ENCODE measurements around the gene RPS19BP1. TPM values are rescaled to one million over a fixed set of nuclear protein-coding genes. Genes with fewer than 3 reads are reported as not detected.
A peak's percentile ranks its signal among the peaks of the same experiment; 100 is the strongest.

RPS19BP1 gene
- total and polyA plus RNA-seq, 7 experiments from 2014 or later = 35.2 to 162 (median 61.8) TPM

GRCh38 chr22:39556970-39557841, 24.7 kb upstream of the RPS19BP1 start:
- Histone ChIP-seq H3K27me3 (ENCODE audit: control insufficient read depth in 2 of 2, insufficient read depth in 2 of 2, low read length in 2 of 2) (peaks cover 0 to 8% of the 10 kb centered on the region in 2 donors), H3K4me1 (ENCODE audit: control insufficient read depth in 2 of 2, insufficient read depth in 2 of 2, low read length in 2 of 2) (no peaks in the 10 kb centered on the region), H3K4me3 (ENCODE audit: low read length) (peak overlapping the region; percentile 17), H3K9me3 (ENCODE audit: control insufficient read depth in 2 of 3, low read length in 3 of 3) (no peaks in the 10 kb centered on the region), H3K27ac (ENCODE audit: low read depth, low read length) (no peak overlapping the region), H3K36me3 (ENCODE audit: control insufficient read depth in 2 of 3, insufficient read depth in 3 of 3, low read length in 3 of 3) (no peaks in the 10 kb centered on the region)
- Mint-ChIP-seq H3K9me3 (no peaks in the 10 kb centered on the region), H3K27ac (peak overlapping the region in 1 of 9 donors; percentile 65), H3K27me3 (peaks cover 15 to 59% (median 19%) of the 10 kb centered on the region in 5 donors), H3K4me1 (peaks cover 5 to 15% (median 6%) of the 10 kb centered on the region in 7 donors), H3K4me3 (peak overlapping the region; percentile 55 to 80 (median 71)), H3K36me3 (peaks cover 0 to 1% (median 0%) of the 10 kb centered on the region in 5 donors)
- ChIA-PET POLR2A (interaction anchor here (0.6 to 1.6 kb wide), 5 partner anchors 9 to 487 kb away, joined by 3 to 4 read pairs (median 3); no protein-coding TSS in a partner anchor), CTCF (interaction anchor here (0.5 to 2.5 kb wide), 8 partner anchors 369 to 791 kb away, joined by 3 to 20 read pairs (median 3); no protein-coding TSS in a partner anchor)
- intact Hi-C loops (cut with micrococcal nuclease) = loop anchor here in 1 of 2 donors (1.0 to 2.0 kb wide), 3 partner anchors 384 to 480 kb away; no protein-coding TSS in a partner anchor
- DNase-seq = peak in 8 of 9 donors; percentile 37 to 73 (median 64)
- ATAC-seq = peak; percentile 81

GRCh38 chr22:39554151-39554550, 21.6 kb upstream of the RPS19BP1 start:
- ChIA-PET POLR2A (no interaction called here), CTCF (no interaction called here)
- Mint-ChIP-seq H3K4me1 (peaks cover 5 to 12% (median 6%) of the 10 kb centered on the region in 7 donors), H3K27ac (no peak overlapping the region), H3K27me3 (peaks cover 20 to 61% (median 32%) of the 10 kb centered on the region in 5 donors), H3K4me3 (no peak overlapping the region), H3K36me3 (peaks cover 0 to 1% (median 0%) of the 10 kb centered on the region in 5 donors), H3K9me3 (no peaks in the 10 kb centered on the region)
- no peak for DNase-seq
- Histone ChIP-seq H3K4me3 (ENCODE audit: low read length) (no peak overlapping the region), H3K36me3 (ENCODE audit: control insufficient read depth in 2 of 3, insufficient read depth in 3 of 3, low read length in 3 of 3) (no peaks in the 10 kb centered on the region), H3K27me3 (ENCODE audit: control insufficient read depth in 2 of 2, insufficient read depth in 2 of 2, low read length in 2 of 2) (peaks cover 0 to 8% of the 10 kb centered on the region in 2 donors), H3K27ac (ENCODE audit: low read depth, low read length) (no peak overlapping the region), H3K4me1 (ENCODE audit: control insufficient read depth in 2 of 2, insufficient read depth in 2 of 2, low read length in 2 of 2) (no peaks in the 10 kb centered on the region), H3K9me3 (ENCODE audit: control insufficient read depth in 2 of 3, low read length in 3 of 3) (no peaks in the 10 kb centered on the region)
- ATAC-seq = no peak
- intact Hi-C loops (cut with micrococcal nuclease) = no loop called here

- H3K9me3 Mint-ChIP-seq = no peaks in the 10 kb centered on the region
- H3K27me3 ChIP-seq (ENCODE audit: control insufficient read depth in 2 of 2, insufficient read depth in 2 of 2, low read length in 2 of 2) = peaks cover 0 to 7% of the 10 kb centered on the region in 2 donors
- no peak overlapping the region for H3K27ac Mint-ChIP-seq
- CTCF ChIA-PET = interaction anchor here (1.9 kb wide), 1 partner anchor 389 kb away, joined by 4 read pairs; no protein-coding TSS in a partner anchor
- no peak overlapping the region for H3K4me3 ChIP-seq (ENCODE audit: low read length)
- H3K27me3 Mint-ChIP-seq = peaks cover 20 to 57% (median 32%) of the 10 kb centered on the region in 5 donors
- no peaks in the 10 kb centered on the region for H3K4me1 ChIP-seq (ENCODE audit: control insufficient read depth in 2 of 2, insufficient read depth in 2 of 2, low read length in 2 of 2)
- DNase-seq (no peak), ATAC-seq (no peak)
- H3K36me3 ChIP-seq (ENCODE audit: control insufficient read depth in 2 of 3, insufficient read depth in 3 of 3, low read length in 3 of 3) = no peaks in the 10 kb centered on the region
- no peaks in the 10 kb centered on the region for H3K9me3 ChIP-seq (ENCODE audit: control insufficient read depth in 2 of 3, low read length in 3 of 3)
- intact Hi-C loops (cut with micrococcal nuclease) = no loop called here
- peaks cover 5 to 9% (median 6%) of the 10 kb centered on the region in 7 donors for H3K4me1 Mint-ChIP-seq
- no peak overlapping the region for H3K4me3 Mint-ChIP-seq
- no peak overlapping the region for H3K27ac ChIP-seq (ENCODE audit: low read depth, low read length)
- H3K36me3 Mint-ChIP-seq = peaks cover 0 to 1% (median 0%) of the 10 kb centered on the region in 5 donors
- POLR2A ChIA-PET = no interaction called here
These were observed 20.9 kb upstream of the RPS19BP1 start for GRCh38 chr22:39553429-39553828.

GRCh38 chr22:39547587-39547947, 15.0 kb upstream of the RPS19BP1 start:
- no peak overlapping the region for H3K4me3 ChIP-seq (ENCODE audit: low read length)
- ChIA-PET CTCF (interaction anchor here (1.2 kb wide), 1 partner anchor 477 kb away, joined by 3 read pairs; no protein-coding TSS in a partner anchor), POLR2A (no interaction called here)
- H3K27me3 ChIP-seq (ENCODE audit: control insufficient read depth in 2 of 2, insufficient read depth in 2 of 2, low read length in 2 of 2) = no peaks in the 10 kb centered on the region
- peaks cover 0 to 5% (median 0%) of the 10 kb centered on the region in 5 donors for H3K36me3 Mint-ChIP-seq
- DNase-seq (no peak), ATAC-seq (no peak)
- peaks cover 0 to 5% (median 0%) of the 10 kb centered on the region in 11 donors for H3K9me3 Mint-ChIP-seq
- intact Hi-C loops (cut with micrococcal nuclease) = loop anchor here in 1 of 2 donors (5.0 kb wide), 1 partner anchor 395 kb away; no protein-coding TSS in a partner anchor
- H3K27ac Mint-ChIP-seq = peak overlapping the region in 1 of 9 donors; percentile 1
- no peak overlapping the region for H3K4me3 Mint-ChIP-seq
- peaks cover 0 to 13% of the 10 kb centered on the region in 2 donors for H3K4me1 ChIP-seq (ENCODE audit: control insufficient read depth in 2 of 2, insufficient read depth in 2 of 2, low read length in 2 of 2)
- H3K4me1 Mint-ChIP-seq = peaks cover 11 to 25% (median 15%) of the 10 kb centered on the region in 7 donors
- no peaks in the 10 kb centered on the region for H3K9me3 ChIP-seq (ENCODE audit: control insufficient read depth in 2 of 3, low read length in 3 of 3)
- peaks cover 27 to 50% (median 38%) of the 10 kb centered on the region in 5 donors for H3K27me3 Mint-ChIP-seq
- H3K27ac ChIP-seq (ENCODE audit: low read depth, low read length) = no peak overlapping the region
- H3K36me3 ChIP-seq (ENCODE audit: control insufficient read depth in 2 of 3, insufficient read depth in 3 of 3, low read length in 3 of 3) = no peaks in the 10 kb centered on the region

- ATAC-seq (no peak), DNase-seq (no peak)
- intact Hi-C loops (cut with micrococcal nuclease) = loop anchor here in 1 of 2 donors (5.0 kb wide), 1 partner anchor 395 kb away; no protein-coding TSS in a partner anchor
- Mint-ChIP-seq H3K9me3 (peaks cover 0 to 5% (median 0%) of the 10 kb centered on the region in 11 donors), H3K4me1 (peaks cover 11 to 25% (median 15%) of the 10 kb centered on the region in 7 donors), H3K36me3 (peaks cover 0 to 5% (median 0%) of the 10 kb centered on the region in 5 donors), H3K27ac (peak overlapping the region in 1 of 9 donors; percentile 1), H3K27me3 (peaks cover 27 to 50% (median 38%) of the 10 kb centered on the region in 5 donors), H3K4me3 (no peak overlapping the region)
- Histone ChIP-seq H3K4me3 (ENCODE audit: low read length) (no peak overlapping the region), H3K4me1 (ENCODE audit: control insufficient read depth in 2 of 2, insufficient read depth in 2 of 2, low read length in 2 of 2) (peaks cover 0 to 13% of the 10 kb centered on the region in 2 donors), H3K27ac (ENCODE audit: low read depth, low read length) (no peak overlapping the region), H3K36me3 (ENCODE audit: control insufficient read depth in 2 of 3, insufficient read depth in 3 of 3, low read length in 3 of 3) (no peaks in the 10 kb centered on the region), H3K27me3 (ENCODE audit: control insufficient read depth in 2 of 2, insufficient read depth in 2 of 2, low read length in 2 of 2) (no peaks in the 10 kb centered on the region), H3K9me3 (ENCODE audit: control insufficient read depth in 2 of 3, low read length in 3 of 3) (no peaks in the 10 kb centered on the region)
- CTCF ChIA-PET = interaction anchor here (0.5 to 1.2 kb wide), 2 partner anchors 344 to 478 kb away, joined by 3 to 5 read pairs; no protein-coding TSS in a partner anchor
- POLR2A ChIA-PET = no interaction called here
These were observed 14.5 kb upstream of the RPS19BP1 start for GRCh38 chr22:39546889-39547586.
